GM12873 (cell line): ENCODE measurements around the gene TMC1.

Experiments used
- CTCF ChIP-seq: IDR thresholded peaks from 2 replicates; pipeline ENCODE4 v1.5.1; 2012; ENCODE audit warnings: low read depth, mild to moderate bottlenecking, moderate library complexity, low read length, control low read depth; ENCODE audit not compliant: insufficient read depth; ENCODE audit errors: missing control alignments

Gene TMC1

GRCh38 chr9:72627956-72628540, 106.6 kb downstream of the TMC1 start:
- no peak for TF ChIP-seq CTCF

- no peak for TF ChIP-seq CTCF
Measured at GRCh38 chr9:72633966-72634365, 112.6 kb downstream of the TMC1 start.

- no peak for TF ChIP-seq CTCF
Measured at GRCh38 chr9:72635197-72635596, 113.8 kb downstream of the TMC1 start.

GRCh38 chr9:72636621-72637020, 115.2 kb downstream of the TMC1 start:
- TF ChIP-seq CTCF: no peak

GRCh38 chr9:72643651-72644050, 122.2 kb downstream of the TMC1 start:
- no peak for TF ChIP-seq CTCF

- no peak for TF ChIP-seq CTCF
Measured at GRCh38 chr9:72646061-72646460, 124.7 kb downstream of the TMC1 start.

- TF ChIP-seq CTCF: no peak
Measured at GRCh38 chr9:72648324-72649126, 127.1 kb downstream of the TMC1 start.
